Stimulated activated CD4-positive, alpha-beta T cell treated with anti-CD3 and anti-CD28 coated beads, TNF-alpha, amount 100 ng/mL, for 48 hours (primary cell): Measurements from ENCODE around the gene FN3K.
"Not testable (repeated sequence)": the region's sequence is repeated elsewhere in the genome, so short reads cannot be mapped to it uniquely, and the experiment has no call there.

Experiments
- DNase-seq, 3 donors: peaks; one replicate each; pipeline ENCODE4 v3.0.0-alpha.2; 2020; ENCODE audit warnings: low read depth in 3 of 3

Gene FN3K

GRCh38 chr17:82737967-82738877 lies 2.8 kb downstream of the FN3K start:
- no peak for DNase-seq

- no peak for DNase-seq
These were observed 5.7 kb downstream of the FN3K start for GRCh38 chr17:82740906-82741759.

- no peak for DNase-seq
These were observed 8.2 kb downstream of the FN3K start for GRCh38 chr17:82743344-82744219.

- DNase-seq = not testable (repeated sequence)
These were observed 9.3 kb downstream of the FN3K start for GRCh38 chr17:82744736-82745135.

- DNase-seq = no peak
These were observed 10.1 kb downstream of the FN3K start for GRCh38 chr17:82745524-82745923.

- no peak for DNase-seq
These were observed 13.3 kb downstream of the FN3K start for GRCh38 chr17:82748756-82749155.

- DNase-seq = no peak
These were observed 15.0 kb downstream of the FN3K start for GRCh38 chr17:82750241-82750908.

GRCh38 chr17:82751171-82751570 lies 15.8 kb downstream of the FN3K start:
- no peak for DNase-seq

- peak; percentile 66 to 95 (median 87) for DNase-seq
These were observed 16.4 kb downstream of the FN3K start, which contains the start of gene TBCD for GRCh38 chr17:82751571-82752370. TSS of gene TBCD (plus strand) at chr17:82752065. CDS start at chr17:82752194, 129 bp downstream.

- no peak for DNase-seq
These were observed 17.2 kb downstream of the FN3K start for GRCh38 chr17:82752371-82753200.

GRCh38 chr17:82753201-82753464 lies 17.7 kb downstream of the FN3K start:
- DNase-seq = no peak

GRCh38 chr17:82754297-82755208 lies 19.1 kb downstream of the FN3K start:
- DNase-seq = no peak

GRCh38 chr17:82756166-82756565 lies 20.8 kb downstream of the FN3K start:
- DNase-seq = no peak

GRCh38 chr17:82765371-82765770 lies 30.0 kb downstream of the FN3K start:
- DNase-seq = no peak

- DNase-seq = peak; percentile 20 to 46 (median 29)
These were observed 31.8 kb downstream of the FN3K start for GRCh38 chr17:82767041-82767754.

- no peak for DNase-seq
These were observed 33.6 kb downstream of the FN3K start for GRCh38 chr17:82769041-82769440.

GRCh38 chr17:82772026-82772425 lies 36.6 kb downstream of the FN3K start:
- DNase-seq = no peak

- DNase-seq = not testable (repeated sequence)
These were observed 39.0 kb downstream of the FN3K start for GRCh38 chr17:82774456-82774855.
